GM03348 (cell line): ENCODE measurements around the gene GLP2R.

Source experiments
- DNase-seq: peaks from one replicate; pipeline ENCODE4 v3.0.0; 2012; ENCODE audit warnings: low spot score

GLP2R gene

GRCh38 chr17:9922012-9922848 lies 96.5 kb downstream of the GLP2R start:
- DNase-seq: no peak

GRCh38 chr17:9924735-9925191 lies 99.0 kb downstream of the GLP2R start:
- peak; percentile 83 for DNase-seq

GRCh38 chr17:9925457-9925856 lies 99.7 kb downstream of the GLP2R start:
- DNase-seq: no peak

- DNase-seq: no peak
Observed at GRCh38 chr17:9926150-9926804, 100.6 kb downstream of the GLP2R start.

GRCh38 chr17:9928601-9929333 lies 103.0 kb downstream of the GLP2R start:
- peak; percentile 75 for DNase-seq

- no peak for DNase-seq
Observed at GRCh38 chr17:9929871-9930270, 104.1 kb downstream of the GLP2R start.

GRCh38 chr17:9931144-9931741 lies 105.5 kb downstream of the GLP2R start:
- no peak for DNase-seq

- peak; percentile 20 for DNase-seq
Observed at GRCh38 chr17:9932491-9932890, 106.8 kb downstream of the GLP2R start.

- no peak for DNase-seq
Observed at GRCh38 chr17:9934331-9934730, 108.6 kb downstream of the GLP2R start.

GRCh38 chr17:9935408-9935807 lies 109.7 kb downstream of the GLP2R start:
- peak; percentile 70 for DNase-seq

- no peak for DNase-seq
Observed at GRCh38 chr17:9936095-9936494, 110.4 kb downstream of the GLP2R start.

GRCh38 chr17:9937241-9937761 lies 111.6 kb downstream of the GLP2R start:
- peak; percentile 72 for DNase-seq

- no peak for DNase-seq
Observed at GRCh38 chr17:9937901-9938300, 112.2 kb downstream of the GLP2R start.

GRCh38 chr17:9938764-9939163 lies 113.0 kb downstream of the GLP2R start:
- no peak for DNase-seq

GRCh38 chr17:9940841-9941240 lies 115.1 kb downstream of the GLP2R start:
- no peak for DNase-seq

GRCh38 chr17:9941305-9941704 lies 115.6 kb downstream of the GLP2R start:
- DNase-seq: no peak
